Measurements from ENCODE around the gene DUSP2.

DUSP2 gene

DNA sequence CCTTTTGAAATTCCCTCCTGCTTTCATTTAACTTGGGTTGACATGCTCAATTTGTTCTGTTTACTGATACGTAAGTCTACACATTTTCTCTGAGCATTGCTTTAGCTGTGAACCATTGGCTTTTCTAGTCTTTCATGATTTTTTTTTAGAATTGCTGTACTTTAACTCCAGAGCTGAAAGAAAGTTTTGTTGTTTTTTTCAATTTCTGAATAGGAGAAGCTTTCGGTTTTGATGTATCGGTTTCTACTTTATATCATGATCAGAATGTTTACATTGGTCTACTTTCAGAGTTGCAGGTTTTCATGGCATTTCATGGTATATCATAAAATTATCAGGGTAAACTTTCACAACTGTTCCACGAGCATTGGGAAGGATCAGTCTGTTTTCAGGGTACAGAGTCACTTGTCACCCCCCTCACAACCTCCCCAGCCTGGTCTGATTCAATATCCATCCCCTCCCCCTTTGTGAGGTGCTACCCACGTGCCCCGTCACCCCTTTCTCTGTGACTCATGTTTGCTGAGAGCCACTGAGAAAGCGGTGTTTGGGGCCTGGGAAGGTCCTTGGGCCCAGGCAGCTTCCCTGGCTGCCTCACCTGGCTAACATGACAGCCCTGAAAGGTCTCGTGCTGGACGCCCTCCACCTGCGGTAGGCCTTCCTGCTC, 14.0 kb downstream of the DUSP2 start:
- no peak for DNase-seq

DNA sequence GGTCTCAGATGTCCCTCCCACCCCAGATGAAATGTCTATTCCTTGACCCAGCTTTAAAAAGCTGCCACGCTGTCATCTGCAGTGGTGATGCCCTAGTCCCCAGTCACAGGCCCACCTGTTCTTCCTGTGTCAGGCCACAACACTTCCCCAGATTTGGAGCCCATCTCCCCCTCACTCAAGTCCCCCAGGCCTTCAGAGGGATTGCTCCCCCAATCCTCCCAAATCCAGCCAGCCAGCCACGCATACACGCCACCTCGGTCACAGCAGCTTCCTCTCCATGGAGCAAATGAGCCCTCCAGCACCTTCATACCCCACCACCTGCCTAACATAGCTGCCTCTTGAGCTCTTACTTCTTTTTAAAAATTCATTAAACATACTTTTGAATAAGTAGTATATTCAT, 14.8 kb downstream of the DUSP2 start:
- DNase-seq: no peak

DNA sequence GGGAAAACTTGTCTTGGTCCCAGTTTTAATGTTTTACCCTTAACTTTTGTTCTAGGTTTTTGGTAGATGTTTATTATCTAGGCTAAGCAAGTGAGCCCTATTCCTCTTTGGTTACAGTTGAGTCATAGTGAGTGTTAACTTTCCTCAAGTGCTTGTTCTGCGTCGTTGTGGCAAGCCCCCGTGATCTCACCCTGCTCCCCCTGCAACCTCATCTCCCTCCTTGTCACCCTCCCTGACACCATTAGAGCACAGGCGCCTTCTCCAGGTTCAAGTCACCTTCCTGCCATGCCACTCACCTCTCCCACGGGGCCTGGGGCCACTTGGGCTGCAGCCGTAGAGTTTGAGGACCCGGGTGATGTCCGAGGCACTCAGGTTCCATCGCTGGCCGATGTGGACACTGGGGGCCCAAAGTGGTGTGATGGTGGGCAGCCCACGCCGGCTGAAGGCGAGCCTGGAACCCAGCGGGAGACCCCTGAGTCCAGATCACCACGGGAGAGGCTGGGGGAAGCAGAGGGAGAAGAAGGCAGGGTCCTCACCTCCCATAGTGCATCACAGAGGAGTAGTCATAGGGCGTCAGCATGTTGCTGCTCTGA, 15.6 kb downstream of the DUSP2 start:
- no peak for DNase-seq

DNA sequence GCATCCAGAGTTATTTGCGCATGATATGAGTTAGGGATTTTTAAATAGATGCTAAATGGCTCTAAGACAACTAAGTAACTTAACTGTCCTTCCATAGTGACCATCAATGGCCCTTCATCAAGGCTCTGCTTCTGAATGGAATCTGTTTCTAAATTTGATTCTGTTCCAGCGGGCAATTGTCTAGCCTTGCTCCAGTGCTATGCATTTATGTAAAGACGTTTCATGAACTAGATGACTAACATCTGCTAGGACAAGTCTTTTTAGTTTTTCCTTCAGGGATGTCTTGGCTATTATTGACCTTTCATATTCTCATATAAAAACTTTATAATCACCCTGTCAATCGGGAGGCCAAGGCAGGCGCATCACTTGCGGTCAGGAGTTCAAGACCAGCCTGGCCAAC, 16.8 kb downstream of the DUSP2 start:
- DNase-seq: no peak

DNA sequence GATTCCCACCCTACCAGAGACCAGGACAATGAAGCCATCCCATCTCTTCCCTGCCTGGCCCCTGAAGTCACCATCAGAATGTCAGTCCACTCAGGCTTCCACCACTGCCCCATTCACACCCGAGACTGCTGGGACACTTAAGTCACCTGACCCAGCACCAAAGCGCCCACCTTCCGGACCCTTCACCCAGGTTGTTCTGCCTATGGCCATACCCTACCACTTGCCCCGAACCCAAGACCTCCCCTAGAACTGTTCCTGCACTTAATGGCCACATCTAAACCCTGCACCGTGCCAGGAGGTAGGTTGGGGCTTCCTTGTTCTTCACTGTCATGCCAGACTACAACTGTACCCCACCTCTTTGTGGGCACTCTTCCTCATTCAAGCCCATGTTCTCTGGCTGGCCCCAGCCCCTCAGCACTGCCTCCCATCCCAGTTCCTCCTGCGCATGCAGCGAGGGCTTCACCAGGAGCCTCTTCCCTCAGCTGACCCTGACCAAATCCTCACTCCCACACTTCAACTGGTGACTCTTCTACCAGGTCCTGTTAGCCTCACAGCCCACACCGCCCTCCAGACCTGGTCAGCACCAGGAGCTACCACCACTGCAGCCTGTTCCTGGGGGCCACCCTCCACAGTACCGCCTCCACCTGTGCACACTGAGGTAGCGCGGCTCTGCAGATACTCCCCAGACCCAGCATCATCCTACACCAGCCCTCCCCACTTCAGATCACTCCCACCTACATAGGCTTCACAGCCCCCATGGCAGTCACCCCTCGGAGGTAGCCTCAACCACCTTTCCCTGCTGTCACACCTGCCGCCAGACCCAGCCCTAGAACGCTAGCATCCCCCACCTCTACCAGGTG, 20.6 kb downstream of the DUSP2 start:
- DNase-seq: no peak

DNA sequence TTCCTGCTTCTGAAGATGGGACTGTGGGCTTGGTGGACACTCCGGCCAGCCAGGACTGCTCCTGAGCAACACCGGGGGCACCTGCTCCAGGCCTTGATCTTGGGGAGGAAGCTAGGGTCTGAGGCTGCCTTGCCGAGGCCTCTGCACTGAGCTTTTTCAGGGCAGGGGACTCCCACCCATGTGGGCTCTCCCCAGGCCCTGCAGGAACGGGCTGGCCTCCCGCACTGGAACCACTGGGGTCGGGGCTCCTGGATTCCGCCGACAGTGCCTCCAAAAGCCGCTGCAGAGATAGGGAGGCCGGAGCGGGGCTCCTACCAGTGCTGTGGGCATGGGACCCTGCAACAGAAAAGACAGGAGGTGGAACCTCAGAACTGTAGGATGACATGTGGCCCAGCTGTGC, 21.3 kb downstream of the DUSP2 start:
- no peak for DNase-seq

DNA sequence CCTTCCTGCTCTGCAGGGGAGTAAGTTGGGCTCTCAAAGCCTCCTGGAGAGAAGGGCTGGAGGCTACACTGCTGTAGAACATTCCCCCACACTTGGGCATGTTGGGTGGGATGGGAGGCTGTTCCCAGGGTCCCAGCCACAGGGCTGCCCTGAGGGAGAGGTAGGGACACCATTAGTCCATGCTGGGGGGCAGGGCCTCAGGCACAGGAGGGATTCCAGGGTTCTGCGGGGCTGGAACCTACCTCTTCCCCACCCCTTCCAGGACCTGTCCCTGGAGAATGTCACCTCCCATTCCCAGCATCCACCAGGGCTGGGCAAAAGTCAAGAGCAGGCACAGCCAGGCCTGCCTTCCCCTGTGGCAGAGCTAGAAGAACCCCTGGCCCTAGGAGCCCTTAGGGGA, 21.9 kb downstream of the DUSP2 start:
- DNase-seq: no peak

DNA sequence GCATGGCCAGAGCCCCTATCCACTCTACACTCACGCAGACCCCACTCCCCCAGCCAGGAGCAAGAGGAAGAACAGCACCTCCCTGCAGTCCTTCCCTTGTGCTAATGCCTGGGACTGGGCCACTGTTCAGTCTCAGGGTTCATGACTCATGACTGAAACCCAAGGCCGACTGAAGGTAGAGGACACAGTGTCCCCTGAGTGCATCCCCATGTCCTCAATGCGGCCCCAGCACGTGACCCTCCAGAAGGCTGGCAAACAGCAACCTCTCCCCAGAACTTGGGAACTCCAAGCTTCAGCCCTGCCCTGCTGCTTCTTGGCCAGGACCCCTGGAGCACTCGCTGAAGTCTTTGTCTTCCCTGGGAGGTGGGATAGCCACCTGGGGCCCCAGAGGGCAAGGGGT, 22.8 kb downstream of the DUSP2 start:
- no peak for DNase-seq

DNA sequence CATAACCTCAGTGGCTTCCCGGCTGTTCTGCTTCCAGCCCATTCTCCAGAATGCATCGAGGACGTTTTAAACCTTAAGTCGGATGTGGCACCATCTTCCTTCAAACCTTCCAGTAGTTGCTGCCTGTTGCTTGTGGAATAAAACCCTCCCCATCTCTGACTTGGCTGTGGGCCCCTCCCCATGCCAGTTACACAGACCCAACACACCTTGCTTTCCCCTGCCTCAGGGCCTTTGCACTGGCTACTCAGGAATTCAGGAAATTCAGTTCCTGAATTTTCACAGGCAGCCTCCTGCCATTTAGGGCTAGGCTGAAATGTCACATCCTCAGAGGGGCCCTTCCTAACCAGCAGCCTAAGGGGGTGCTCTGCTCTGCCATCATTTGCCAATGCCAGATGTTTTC, 23.8 kb downstream of the DUSP2 start:
- no peak for DNase-seq

DNA sequence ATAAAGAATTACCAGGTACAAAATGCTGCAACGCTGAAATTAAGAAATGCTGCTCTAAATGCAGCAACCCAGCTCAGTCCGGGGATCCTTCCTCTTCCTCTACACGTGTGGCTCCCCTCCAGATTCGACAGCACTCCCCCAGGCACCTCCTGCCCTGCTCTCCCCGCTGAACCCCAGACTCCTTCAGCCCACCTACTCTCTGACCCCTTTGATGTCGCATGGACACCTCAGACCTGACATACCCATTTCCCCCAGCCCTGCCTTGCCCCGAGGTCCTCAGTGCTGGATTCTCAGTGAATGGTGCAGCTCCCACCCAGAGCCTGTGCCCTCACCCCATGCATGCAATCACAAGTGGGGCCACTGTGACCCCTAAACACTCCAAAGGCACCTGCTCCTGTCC, 24.2 kb downstream of the DUSP2 start:
- DNase-seq: no peak

DNA sequence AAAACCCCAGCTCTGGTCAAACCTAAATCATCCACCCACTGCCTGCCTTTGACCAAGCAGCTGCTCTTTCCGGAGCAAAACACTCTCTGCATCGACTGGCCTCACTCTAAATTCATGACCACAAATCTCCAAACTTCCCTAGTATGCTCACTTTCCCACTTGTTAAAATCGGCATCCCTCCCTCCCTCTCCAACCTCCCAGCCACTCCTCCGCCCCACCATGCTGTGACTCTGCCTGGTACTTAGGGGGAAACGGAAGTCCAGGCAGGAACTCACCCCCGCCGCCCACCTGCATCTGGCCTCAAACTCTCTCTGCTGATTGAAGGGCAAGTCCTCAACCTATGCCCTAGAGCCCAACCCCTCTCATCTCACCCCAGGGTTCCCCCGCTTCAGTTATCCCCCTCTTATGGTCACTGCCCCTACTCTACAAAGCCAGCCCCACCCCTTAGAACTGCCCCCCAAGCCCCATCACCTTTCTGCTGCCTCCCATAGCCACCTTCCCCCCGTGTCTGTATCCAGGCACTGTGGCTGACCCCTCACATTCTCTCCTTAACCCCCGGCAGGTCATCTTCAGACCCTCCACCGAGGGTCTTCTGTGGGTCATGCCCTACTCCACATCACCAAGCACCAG, 25.0 kb downstream of the DUSP2 start:
- DNase-seq: no peak

DNA sequence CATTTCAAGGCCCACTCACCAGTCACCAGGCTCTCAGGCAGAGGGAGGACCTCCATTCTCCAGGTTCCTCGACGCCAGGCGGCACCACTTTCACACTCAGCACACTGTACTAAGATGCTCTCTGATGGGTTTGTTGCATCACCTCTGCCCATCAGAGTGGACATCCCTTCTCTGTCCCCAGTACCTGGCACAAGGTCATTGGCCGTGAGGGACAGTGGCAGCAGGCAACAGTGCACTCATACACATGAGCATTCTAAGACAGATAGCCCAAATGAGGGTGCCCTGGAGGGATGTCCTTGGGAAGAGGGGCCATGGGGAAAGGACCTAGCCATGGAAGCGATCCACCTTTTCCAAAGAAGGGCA, 25.9 kb downstream of the DUSP2 start:
- no peak for DNase-seq

DNA sequence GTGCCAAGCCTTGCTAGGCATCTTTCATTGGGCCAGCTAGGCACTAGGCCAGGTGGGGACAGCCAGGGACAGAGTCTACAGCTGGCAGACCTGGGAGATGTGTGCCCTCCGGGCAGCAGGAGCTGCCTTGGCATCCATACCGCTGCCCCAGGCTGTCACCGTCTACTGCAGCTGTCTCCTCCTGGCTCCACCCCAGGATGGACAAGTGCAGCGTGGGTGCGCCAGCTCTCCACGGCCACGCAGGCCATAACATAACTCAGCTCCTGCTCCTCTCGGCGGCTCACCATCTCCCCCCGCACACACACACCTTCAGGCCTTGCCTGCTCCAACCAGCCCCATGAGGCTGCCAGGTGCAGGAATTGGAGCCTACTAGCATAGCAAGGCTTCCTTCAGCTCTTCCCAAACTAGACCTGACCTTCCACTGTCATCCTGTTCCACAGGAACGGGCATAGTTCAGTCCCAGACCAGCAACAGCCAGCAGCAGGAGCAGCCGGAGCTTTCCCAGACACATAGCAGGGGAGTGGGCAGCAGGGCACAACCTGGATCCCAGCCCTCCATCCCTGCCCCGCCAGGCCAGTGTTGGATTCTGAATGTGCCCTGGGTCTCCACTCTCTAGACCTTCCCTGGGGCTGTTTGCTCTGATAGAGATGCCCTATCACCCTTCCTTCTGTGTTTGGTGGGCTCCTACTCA, 26.4 kb downstream of the DUSP2 start:
- DNase-seq: no peak

DNA sequence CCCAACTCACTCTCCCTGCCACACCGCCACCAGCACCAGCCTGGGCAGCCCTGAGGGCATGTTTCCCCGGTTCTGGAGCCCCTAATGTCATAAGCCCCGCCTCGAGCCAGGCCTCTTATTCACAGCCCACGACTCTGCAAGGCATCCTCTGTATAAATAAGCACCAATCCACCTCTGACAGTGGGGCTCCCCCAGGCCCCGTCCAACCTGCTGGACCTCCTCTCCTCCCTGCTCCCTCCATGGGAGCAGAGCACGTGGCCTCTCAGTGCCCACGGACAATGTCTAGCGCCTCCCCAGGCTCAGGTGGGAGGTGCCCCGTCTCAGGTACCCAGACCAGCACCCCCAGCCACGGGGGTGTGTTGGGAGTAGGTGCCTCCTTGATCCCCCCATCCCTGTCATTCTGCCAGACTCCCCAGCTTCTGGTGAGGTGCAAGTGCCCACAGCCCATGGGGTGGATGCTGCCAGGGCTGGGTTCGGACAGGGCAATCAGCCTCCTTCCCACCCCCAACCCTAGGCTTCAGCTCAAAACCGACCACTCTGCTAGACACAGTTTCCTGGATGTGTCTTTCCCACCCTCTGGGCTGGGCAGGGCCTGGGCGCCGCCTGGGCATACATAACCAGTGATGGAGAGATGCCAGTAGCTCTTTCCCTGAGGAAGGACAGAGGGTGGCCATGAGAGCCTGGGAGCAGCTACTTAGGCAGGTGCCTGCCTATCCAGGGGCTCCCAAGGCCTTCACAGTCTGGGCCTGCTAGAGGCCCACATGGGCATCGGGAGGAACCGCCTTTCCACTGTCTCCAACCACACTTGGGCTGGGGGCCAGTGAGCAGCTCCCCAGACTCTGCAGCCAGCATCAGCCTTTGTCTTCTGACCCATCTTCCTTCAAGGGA, 27.3 kb downstream of the DUSP2 start:
- no peak for DNase-seq

DNA sequence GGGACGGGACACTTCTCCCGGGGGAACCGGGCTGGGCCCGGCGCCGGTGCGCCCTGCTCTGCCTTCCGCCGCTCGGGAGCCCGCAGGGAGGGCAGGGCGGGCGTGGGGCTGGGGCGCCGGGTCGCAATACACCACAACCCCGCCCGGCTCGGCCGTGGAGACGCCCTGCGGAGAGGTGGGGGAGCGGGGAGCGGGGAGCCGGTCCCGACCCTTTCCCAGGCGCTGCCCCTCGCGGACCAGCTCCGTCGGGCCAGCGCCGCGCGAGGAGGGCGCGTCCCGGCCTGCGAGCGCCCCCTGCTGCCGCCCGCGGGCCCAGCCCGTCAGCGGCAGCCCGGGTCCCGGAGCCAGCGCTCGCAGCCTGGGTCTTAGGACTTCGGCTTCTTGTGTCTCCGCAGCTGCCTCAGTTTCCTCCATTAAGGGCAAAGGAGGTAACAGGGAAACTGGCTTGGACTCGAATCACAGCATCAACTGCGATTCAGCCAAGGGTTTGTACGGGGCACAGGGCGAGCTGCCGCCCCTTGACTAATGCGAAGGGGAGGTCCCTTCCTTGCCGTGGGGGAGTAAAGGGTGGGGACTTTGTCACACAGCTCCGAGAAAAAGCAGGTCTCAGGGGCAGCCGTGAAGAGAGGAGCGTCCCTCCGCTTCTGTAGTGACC, 28.2 kb downstream of the DUSP2 start:
- peak; percentile 43 for DNase-seq

DNA sequence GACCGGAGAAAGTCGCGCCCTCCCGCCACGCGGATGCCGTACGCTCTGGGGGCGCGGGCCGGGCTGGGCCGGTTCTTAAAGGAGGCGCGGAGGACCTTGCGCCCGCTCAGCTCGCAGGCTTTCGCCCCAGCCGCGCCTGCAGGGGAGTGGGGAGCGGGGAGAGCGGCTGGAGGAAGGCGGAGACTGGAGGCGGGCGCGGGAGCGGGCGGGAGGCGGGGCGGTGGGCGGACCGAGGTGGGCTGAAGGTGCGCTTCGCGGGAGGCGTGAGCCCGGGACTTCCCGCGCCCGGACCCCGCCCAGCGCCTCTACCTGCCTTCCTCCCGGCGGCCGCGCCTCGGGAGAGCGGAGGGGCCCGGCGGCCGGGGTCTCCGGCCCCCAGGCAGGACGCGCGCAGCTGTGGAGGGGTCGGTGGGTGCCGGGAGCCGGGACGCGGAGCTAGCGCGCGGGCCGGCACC, 28.8 kb downstream of the DUSP2 start, which contains the start of gene ADRA2B:
ADRA2B (minus strand) TSS at position 148 of the 455 bp plus-strand sequence. CDS start 422 bp downstream, outside the sequence.
- DNase-seq: peak; percentile 65

DNA sequence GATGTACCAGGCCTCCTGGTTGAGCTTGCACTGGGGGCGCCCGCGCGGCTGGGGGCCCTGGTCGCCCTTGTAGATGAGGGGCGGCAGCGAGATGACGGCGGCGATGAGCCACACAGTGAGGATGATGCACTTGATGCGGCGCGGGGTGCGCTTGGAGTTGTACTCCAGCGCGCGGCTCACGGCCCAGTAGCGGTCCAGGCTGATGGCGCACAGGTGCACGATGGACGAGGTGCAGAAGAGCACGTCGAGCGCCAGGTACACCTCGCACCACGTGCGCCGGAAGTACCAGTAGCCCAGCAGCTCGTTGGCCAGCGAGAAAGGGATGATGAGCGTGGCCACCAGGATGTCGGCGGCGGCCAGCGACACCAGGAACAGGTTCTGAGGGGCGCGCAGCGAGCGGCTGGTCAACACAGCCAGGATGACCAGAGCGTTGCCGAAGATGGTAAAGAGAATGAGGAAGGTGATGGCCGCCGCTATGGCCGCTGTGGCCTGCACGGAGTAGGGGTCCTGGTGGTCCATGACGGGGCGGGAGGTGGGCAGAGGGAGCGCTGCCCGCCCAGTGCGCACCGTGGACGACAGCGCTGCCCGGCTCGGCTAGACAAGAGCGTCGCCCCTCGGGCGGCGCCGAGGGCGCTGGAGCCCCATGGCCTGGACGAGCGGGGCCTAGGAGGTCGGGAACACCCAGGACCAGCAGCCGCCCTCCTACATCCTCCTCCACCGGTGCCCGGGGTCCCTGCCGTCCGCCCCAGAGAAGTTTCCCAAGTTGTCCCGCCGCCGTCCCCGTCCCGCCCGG, 29.4 kb downstream of the DUSP2 start:
- DNase-seq: no peak

DNA sequence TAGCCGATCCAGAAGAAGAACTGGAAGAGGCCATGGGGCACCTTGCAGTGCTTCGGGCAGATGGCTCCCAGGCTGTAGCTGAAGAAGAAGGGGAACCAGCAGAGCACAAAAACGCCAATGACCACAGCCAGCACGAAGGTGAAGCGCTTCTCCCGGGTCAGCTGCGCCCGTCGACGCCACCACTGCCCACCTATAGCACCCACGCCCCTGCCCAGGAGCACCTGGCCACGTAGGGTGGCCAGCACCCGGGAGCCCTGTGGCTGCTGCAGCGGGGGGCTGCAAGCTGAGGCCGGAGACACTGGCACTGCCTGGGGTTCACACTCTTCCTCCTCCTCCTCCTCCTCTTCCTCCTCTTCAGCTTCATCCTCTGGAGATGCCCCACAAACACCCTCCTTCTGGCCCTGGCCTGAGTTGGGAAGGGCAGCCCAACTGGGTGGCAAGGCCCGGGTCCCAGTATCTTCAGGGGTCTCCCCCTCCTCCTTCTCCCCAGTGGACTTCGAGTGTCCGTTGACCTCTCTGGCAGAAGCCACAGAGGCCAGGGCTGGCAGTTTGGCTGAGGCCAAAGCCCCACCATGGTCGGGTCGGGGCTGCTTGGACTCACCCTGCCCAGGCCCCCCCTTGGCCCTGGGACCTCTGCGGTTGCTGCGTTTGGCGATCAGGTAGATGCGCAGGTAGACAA, 30.2 kb downstream of the DUSP2 start:
- DNase-seq: no peak

DNA sequence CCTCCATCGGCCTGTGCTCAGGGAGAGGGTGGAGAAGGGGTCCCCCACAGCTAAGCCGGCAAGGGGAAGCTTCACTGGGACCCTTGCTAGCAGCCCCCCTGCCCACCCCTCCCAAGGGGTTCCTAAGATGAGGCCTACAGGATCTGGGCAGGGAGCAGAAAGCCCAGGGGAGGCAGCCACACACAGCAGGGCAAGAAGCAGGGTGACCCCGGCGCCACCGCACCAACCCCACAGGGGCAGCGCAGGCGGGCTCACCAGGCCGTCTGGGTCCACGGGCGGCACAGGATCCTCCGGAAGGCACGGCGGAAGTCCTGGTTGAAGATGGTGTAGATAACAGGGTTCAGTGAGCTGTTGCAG, 30.7 kb downstream of the DUSP2 start:
- DNase-seq: no peak

DNA sequence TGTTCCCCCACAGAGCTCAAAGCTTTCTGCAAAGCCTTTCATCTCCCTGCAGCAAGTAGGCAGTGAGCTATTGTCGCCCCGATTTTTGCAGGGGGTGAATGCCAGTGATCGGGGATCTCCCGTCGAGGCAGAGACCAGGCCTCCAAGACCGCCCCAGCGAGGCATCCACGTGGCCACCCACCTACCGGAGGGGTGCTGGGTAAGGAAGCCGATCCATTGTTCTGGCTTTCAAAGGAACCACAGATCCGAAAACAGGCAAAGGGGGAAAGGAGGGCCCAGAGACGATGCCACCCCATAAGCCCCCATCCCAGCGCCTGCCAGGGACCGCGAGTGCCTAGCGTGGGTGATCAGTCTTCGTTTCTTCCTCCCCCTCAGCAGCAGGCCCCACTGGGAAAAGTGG, 31.3 kb downstream of the DUSP2 start:
- no peak for DNase-seq
